DMS114 treated with DMSO at 0.1 percent for 48 hours (cell line): Measurements from ENCODE around the gene SPG21.

Source experiments
- DNase-seq: peaks from one replicate; lab custom pipeline; 2025; ENCODE audit not compliant: unreplicated experiment; lab: John Stamatoyannopoulos, UW

Gene SPG21

GRCh38 chr15:64993290-64993689, 3.6 kb upstream of the SPG21 start:
- DNase-seq, result no peak

DNA sequence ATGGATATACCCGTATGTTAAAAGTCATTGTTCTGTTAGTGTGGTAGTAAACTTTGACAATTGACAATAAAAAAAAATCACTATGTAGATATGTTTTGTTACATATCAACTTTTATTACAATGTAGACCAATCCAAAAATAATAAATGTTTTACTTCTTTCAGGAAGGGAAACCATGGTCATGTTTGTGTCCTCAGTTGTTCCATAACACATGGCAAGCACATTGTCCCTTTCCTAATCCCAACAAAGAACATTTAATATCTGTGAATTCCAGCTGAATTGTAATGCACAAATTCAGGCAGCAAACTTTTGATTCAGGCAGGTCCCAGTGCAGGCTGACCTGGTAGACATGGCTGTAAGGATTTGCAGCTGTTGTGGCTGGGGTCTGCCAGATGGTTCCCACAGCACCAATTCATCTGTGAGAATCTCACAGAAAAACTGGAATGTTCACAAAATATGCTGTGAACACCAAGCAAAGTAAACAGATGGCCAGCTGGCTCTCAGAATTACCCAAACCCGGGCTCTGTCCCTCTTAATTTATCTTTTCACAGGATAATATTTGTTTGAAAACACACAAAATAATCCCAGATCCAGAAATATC, 1.9 kb upstream of the SPG21 start:
- no peak for DNase-seq

GRCh38 chr15:64990168-64990470, 405 bp upstream of the SPG21 start:
- DNase-seq, result no peak

GRCh38 chr15:64987136-64987535, 2.6 kb downstream of the SPG21 start:
- no peak for DNase-seq

GRCh38 chr15:64985366-64986033, 4.2 kb downstream of the SPG21 start:
- no peak for DNase-seq

DNA sequence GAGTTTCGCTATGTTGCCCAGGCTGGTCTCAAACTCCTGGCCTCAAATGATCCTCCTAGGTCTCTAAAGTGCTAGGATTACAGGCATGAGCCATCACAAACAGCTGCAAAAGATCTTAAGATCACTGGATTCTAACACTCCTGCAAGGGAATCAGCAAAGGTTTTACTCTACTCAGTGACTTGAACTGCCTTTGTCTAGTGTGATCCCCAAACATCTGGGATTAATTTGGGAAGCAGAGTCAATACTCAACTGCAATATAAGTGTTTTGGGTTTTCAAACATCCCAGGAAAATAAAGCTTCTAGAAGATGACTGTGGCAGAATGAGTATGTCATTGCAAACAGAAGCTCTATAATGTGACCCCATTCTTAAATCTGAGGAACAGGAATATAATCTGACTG, 7.2 kb downstream of the SPG21 start:
- no peak for DNase-seq

DNA sequence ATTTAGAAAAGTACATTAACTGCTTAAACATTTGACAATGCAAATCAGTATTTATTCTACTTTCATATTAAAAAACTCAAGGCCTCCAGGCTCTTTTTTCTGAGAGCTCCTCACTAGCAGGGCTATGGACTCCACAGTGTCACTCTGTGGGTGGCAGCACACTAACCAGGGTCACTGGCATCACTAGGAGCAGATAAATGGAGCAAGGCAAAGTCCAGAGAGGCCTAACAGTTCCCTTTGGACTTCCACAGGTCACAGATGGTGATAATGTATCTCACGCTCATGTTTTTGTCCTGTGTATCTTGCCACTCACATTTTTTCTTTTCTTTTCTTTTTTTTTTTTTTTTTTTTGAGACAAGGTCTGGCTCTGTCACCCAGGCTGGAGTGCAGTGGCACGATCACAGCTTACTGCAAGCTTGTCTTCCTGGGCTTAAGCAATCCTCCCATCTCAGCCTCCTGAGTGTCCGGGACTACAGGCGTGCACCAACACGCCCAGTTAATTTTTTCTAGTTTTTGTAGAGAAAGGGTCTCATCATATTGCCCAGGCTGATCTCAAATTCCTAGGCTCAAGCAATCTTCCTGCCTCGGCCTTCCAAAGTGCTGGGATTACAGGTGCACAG, 7.8 kb downstream of the SPG21 start:
- DNase-seq, result no peak

DNA sequence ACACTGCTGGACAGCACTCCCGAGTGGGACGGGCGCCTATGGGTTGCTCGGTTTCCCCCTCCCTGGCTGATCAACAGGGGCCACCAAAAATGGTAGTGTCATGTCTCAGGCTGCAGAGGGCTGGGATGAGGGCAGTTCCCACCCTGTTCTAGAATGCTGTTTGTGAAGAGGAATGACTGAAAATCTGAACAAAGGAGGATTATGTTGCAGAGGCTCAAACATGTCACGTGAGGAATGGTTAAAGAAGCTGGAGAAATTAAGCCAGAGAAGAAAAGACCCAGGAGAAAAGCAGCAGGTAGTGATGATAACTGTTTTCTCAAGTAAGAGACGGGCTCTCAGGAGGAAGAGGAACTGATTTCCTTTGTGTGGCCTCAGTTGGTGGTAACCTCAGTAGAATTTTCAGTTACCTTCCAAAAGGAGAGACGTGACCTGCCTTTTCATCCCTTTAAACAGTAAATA, 10.4 kb downstream of the SPG21 start:
- DNase-seq, result no peak

GRCh38 chr15:64975390-64975789, 14.3 kb downstream of the SPG21 start:
- DNase-seq, result no peak

DNA sequence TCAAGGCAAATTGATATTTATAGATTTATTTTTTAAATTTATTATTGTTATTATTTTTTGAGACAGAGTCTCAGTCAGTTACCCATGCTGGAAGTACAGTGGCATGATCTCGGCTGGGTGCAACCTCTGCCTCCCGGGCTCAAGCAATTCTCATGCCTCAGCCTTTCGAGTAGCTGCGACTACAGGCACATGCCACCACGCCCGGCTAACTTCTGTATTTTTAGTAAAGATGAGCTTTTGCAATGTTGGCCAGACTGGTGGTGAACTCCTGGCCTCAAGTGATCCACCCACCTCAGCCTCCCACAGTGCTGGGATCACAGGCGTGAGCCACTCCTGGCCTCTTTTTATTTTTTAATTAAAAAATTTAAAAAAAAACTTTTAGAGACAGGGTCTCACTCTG, 19.0 kb downstream of the SPG21 start:
- DNase-seq, result no peak

DNA sequence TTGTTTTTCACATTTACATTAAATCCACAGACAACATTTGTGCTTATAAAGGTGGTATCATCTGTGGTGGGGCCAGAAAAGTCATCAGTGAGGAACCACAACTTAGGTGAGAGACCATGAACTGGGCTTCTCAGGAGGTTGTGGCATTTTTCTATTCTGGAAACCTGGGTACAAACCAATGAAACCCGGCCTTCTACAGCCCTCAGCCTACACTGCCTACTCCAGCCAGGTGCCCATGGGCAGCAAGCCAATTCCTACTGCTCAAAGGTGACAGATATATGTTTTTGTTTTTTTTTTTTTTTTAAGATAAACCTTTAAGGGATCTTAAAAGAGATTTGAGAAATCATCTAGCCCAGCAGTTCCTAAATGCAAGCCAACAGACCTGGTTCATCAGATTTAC, 20.3 kb downstream of the SPG21 start:
- no peak for DNase-seq

DNA sequence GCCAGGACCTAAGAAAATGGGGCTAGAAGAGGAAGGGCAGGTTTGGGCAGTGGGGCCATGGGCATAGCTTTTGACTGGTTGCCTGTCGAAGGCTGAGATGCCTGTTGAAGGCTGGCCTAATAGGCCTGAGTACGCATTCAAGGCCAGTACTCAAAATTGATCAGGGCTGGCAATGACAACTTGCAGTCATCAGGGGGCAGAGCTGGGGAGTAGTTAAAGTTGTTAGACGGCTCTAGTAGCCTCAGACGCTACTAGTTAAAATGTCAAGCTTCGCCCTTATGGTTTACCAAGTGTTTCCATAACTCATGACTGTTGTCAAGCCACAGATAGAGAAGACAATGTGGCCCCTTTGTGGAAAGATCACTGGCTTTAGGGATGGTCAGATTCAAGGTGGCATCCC, 28.7 kb downstream of the SPG21 start:
- DNase-seq, result no peak

- DNase-seq, result no peak
These were observed 29.6 kb downstream of the SPG21 start for GRCh38 chr15:64960153-64960552.

- DNase-seq, result no peak
These were observed 30.6 kb downstream of the SPG21 start for GRCh38 chr15:64959128-64959527.

DNA sequence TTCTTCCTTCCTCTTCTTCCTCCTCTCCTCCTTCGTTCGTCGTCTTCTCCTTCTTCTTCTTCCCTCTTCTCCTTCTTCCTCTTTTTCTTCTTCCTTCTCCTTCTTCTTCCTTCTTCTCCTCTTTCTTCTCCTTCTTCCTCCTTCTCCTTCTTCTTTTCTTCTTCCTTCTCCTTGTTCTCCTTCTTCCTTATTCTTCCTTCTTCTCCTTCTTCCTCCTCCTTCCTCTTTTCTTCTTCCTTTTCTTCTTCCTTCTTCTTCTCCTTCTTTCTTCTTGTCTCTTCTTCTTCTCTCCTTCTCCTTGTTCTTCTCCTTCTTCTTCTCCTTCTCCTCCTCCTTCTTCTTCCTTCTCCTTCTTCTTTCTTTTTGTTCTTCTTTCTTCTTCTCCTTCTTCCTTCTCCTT, 35.3 kb downstream of the SPG21 start:
- DNase-seq, result no peak

GRCh38 chr15:64951777-64952418, 37.8 kb downstream of the SPG21 start:
- no peak for DNase-seq

- DNase-seq, result no peak
These were observed 38.8 kb downstream of the SPG21 start for GRCh38 chr15:64950888-64951287.

- DNase-seq, result no peak
These were observed 40.1 kb downstream of the SPG21 start for GRCh38 chr15:64949383-64950186.

DNA sequence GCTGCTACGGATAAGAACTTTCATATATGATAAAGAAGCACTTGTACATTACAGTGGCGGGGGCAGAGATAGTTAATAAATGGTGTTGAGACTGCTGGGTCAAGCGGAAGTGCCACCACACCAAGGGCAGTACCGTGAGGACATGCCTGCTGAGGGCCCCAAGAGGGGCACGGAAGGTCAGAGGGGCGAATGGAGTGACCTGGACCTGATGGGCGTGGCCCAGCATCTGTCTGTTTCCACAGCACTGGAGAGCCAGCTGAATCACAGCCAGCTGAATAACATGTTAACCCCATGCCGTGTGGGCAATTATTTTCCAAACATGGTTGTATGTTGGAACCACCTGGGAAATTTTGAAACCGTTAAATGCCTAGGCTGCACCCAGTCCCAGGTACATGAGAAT, 40.8 kb downstream of the SPG21 start:
- no peak for DNase-seq

- DNase-seq, result no peak
These were observed 42.5 kb downstream of the SPG21 start for GRCh38 chr15:64947211-64947610.

DNA sequence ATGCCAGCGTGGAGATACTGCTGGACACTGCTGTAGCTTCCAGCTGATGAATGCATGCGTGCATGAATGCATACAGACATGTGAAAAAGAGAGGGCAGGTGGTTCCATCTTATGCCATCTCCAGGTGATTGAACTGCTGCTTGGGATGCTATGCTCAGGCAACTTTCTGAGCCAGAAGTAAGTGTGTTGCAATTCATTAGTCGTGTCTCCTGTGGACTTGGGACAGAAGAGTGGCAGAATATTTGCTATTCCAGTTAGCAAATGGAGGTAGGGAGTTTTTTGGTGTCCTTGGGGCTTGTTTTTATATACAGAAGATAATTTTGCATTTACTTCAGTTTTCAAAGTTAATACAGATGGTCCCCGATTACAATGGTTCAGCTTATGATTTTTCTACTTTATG, 44.8 kb downstream of the SPG21 start:
- DNase-seq, result no peak
